Endothelial cell of umbilical vein (primary cell): ENCODE data around the gene TLR9. TPM values are rescaled to one million over a fixed set of nuclear protein-coding genes. Genes with fewer than 3 reads are reported as not detected.

ENCODE experiments used
- BruUV-seq: library from RNA; stranded (reverse); fragments of 400-500 nt; replicated peaks from 2 replicates; lab custom pipeline; 2021; lab: Mats Ljungman, UMichigan
- CTCF ChIA-PET: fragments of 300-600, 350-600 bp; sonication (Branson Sonifier 250); formaldehyde crosslinking; loops from one replicate; lab custom pipeline; 2021; ENCODE audit warnings: antibody characterized with exemption, inconsistent platforms; lab: Charles Lee
- POLR2A ChIA-PET: fragments of 300-600, 350-600 bp; sonication (Branson Sonifier 250); formaldehyde crosslinking; loops from one replicate; lab custom pipeline; 2021; ENCODE audit warnings: antibody characterized with exemption, inconsistent platforms; lab: Charles Lee
- DNase-seq: peaks from one replicate; pipeline ENCODE4 v3.0.0-alpha.2; 2011; ENCODE audit warnings: low read depth, low spot score
- FAIRE-seq: peaks from 2 replicates; lab custom pipeline; 2011; peaks lifted over from hg19 to GRCh38; lab: Jason Lieb, UNC
- H2AFZ ChIP-seq: 2 replicates; pipeline ENCODE4 v1.6.0; 2012; ENCODE audit warnings: low read depth, low read length, control low read depth, inconsistent platforms
- H3K27ac ChIP-seq: 2 replicates; pipeline ENCODE4 v1.5.1; 2011; ENCODE audit warnings: low read depth, mild to moderate bottlenecking, control low read depth, low read length, moderate library complexity; ENCODE audit not compliant: insufficient read depth
- H3K27me3 ChIP-seq, 2 experiments: 2 replicates each; pipeline versions ENCODE4 v1.6.0 to v1.6.1; 2011; ENCODE audit warnings: low read length in 2 of 2, mixed read lengths in 1 of 2; ENCODE audit not compliant: control insufficient read depth in 2 of 2, insufficient read depth in 2 of 2
- H3K36me3 ChIP-seq, 2 experiments: 2 replicates in 1 of 2; 3 replicates in 1 of 2; pipeline ENCODE4 v1.5.1; 2011; ENCODE audit warnings: low read length in 2 of 2, mild to moderate bottlenecking in 1 of 2, moderate library complexity in 1 of 2; ENCODE audit not compliant: control insufficient read depth in 2 of 2, insufficient read depth in 2 of 2; ENCODE audit errors: extremely low read depth in 1 of 2
- H3K4me1 ChIP-seq: 3 replicates; pipeline ENCODE4 v1.5.1; 2011; ENCODE audit warnings: mild to moderate bottlenecking, low read length; ENCODE audit not compliant: control insufficient read depth, insufficient read depth; ENCODE audit errors: extremely low read depth
- H3K4me2 ChIP-seq: 2 replicates; pipeline ENCODE4 v1.6.1; 2011; ENCODE audit warnings: low read length, control low read depth, mixed read lengths; ENCODE audit not compliant: insufficient read depth
- H3K4me3 ChIP-seq, 3 experiments: fragments of 200-600 bp in 1 of 3; sonication (generic), shearing (Covaris generic) in 1 of 3; replicated peaks in 1 of 3; 2 replicates each; pipeline ENCODE4 v1.5.1; 2011 to 2016; ENCODE audit warnings: control low read depth in 3 of 3, low read length in 3 of 3, mild to moderate bottlenecking in 2 of 3, inconsistent platforms in 1 of 3, low read depth in 1 of 3, moderate library complexity in 1 of 3; ENCODE audit not compliant: insufficient read depth in 1 of 3
- H3K79me2 ChIP-seq: 2 replicates; pipeline ENCODE4 v1.6.0; 2012; ENCODE audit warnings: low read length, inconsistent platforms; ENCODE audit not compliant: control insufficient read depth, insufficient read depth
- H3K9ac ChIP-seq: replicated peaks from 2 replicates; pipeline ENCODE3; 2011; ENCODE audit warnings: low read length, control low read depth; ENCODE audit not compliant: insufficient read depth; ENCODE audit errors: extremely low read depth
- H3K9me1 ChIP-seq: replicated peaks from 3 replicates; pipeline ENCODE4 v1.6.0; 2011; ENCODE audit warnings: mild to moderate bottlenecking, low read length; ENCODE audit not compliant: control insufficient read depth, insufficient read depth; ENCODE audit errors: extremely low read depth
- H3K9me3 ChIP-seq: replicated peaks from 2 replicates; pipeline ENCODE4 v1.5.1; 2012; ENCODE audit warnings: low read length, inconsistent platforms; ENCODE audit not compliant: control insufficient read depth, insufficient read depth
- H4K20me1 ChIP-seq: replicated peaks from 2 replicates; pipeline ENCODE3; 2011; ENCODE audit warnings: mild to moderate bottlenecking, low read length; ENCODE audit not compliant: control insufficient read depth, insufficient read depth; ENCODE audit errors: extremely low read depth
- FOS ChIP-seq: IDR thresholded peaks from 2 replicates; pipeline ENCODE4 v1.6.1; 2011; ENCODE audit warnings: mild to moderate bottlenecking, low read length, moderate library complexity, borderline replicate concordance; ENCODE audit not compliant: insufficient read depth
- GATA2 ChIP-seq: IDR thresholded peaks from 2 replicates; pipeline ENCODE4 v1.7.0; 2011; ENCODE audit warnings: low read depth, mild to moderate bottlenecking, moderate library complexity, mixed read lengths, low read length; ENCODE audit not compliant: insufficient read length, insufficient read depth
- JUN ChIP-seq: IDR thresholded peaks from 2 replicates; pipeline ENCODE4 v1.6.1; 2011; ENCODE audit warnings: borderline replicate concordance, low read depth; ENCODE audit not compliant: insufficient read length, insufficient read depth
- MYC ChIP-seq: IDR thresholded peaks from one replicate; pipeline ENCODE4 v1.6.1; 2011; ENCODE audit warnings: mild to moderate bottlenecking, low read depth, low read length
- POLR2A ChIP-seq: IDR thresholded peaks from 2 replicates; pipeline ENCODE4 v1.6.1; 2012; ENCODE audit warnings: low read depth, mild to moderate bottlenecking, control low read depth, low read length
- POLR2AphosphoS5 ChIP-seq: IDR thresholded peaks from 2 replicates; pipeline ENCODE4 v1.6.1; 2012; ENCODE audit warnings: low read depth, mild to moderate bottlenecking, control low read depth, low read length, moderate library complexity; ENCODE audit not compliant: insufficient read depth
- dilution Hi-C: fragments of 300-500 bp; cut with MboI; formaldehyde crosslinking; loops from one replicate; pipeline ENCODE4 v1.15.0; 2019; ENCODE audit warnings: low sequenced_read_pairs; ENCODE audit not compliant: extremely low pct_ligation_motif_present
- intact Hi-C: fragments of 100-400 bp; cut with micrococcal nuclease; formaldehyde crosslinking; loops from one replicate; pipeline ENCODE4 v1.10.0; 2022
- polyA plus RNA-seq, 4 experiments: library from polyadenylated mRNA; depleted of rRNA in 3 of 4; stranded (reverse) in 3 of 4; unstranded in 1 of 4; fragments of >200 nt; gene quantifications; 2 replicates each; pipeline versions ENCODE4 v1.2.1 to v1.2.3, GENCODE V29; 2011 to 2012; ENCODE audit warnings: missing spikeins in 1 of 4
- total RNA-seq: library from RNA; stranded (reverse); gene quantifications from 2 replicates; pipeline ENCODE4 v1.2.3, GENCODE V29; 2021

Gene TLR9
- total and polyA plus RNA-seq, 2 donors (not counting 3 experiments of a cell fraction or from before 2014, with no cell fraction given), result not detected

- dilution Hi-C loops, result no loop called here
- H3K9me1 ChIP-seq, result no peaks in the 10 kb centered on the region
- no peak for FAIRE-seq
These were observed 20.9 kb downstream of the TLR9 start for GRCh38 chr3:52204337-52205073.

GRCh38 chr3:52203701-52204100 is 21.7 kb downstream of the TLR9 start:
- DNase-seq (no peak), FAIRE-seq (no peak)
- H4K20me1 ChIP-seq, result no peaks in the 10 kb centered on the region
- H3K4me2 ChIP-seq, result no peak overlapping the region
- H3K79me2 ChIP-seq, result peaks cover 8% of the 10 kb centered on the region
- H3K9me3 ChIP-seq, result no peaks in the 10 kb centered on the region
- no peak overlapping the region for H3K27ac ChIP-seq
- intact Hi-C loops, result no loop called here
- CTCF ChIA-PET, result interaction anchor here (1.1 to 1.7 kb wide), 2 partner anchors 17 to 202 kb away, joined by 4 to 5 read pairs; no protein-coding TSS in a partner anchor
- dilution Hi-C loops, result no loop called here
- BruUV-seq, result no TSS peak
- POLR2A ChIA-PET, result no interaction called here
- no peak overlapping the region for H2AFZ ChIP-seq
- no peak overlapping the region for H3K9ac ChIP-seq
- H3K27me3 ChIP-seq, result no peaks in the 10 kb centered on the region
- H3K4me3 ChIP-seq, result no peak overlapping the region
- peaks cover 36 to 46% of the 10 kb centered on the region in 2 experiments for H3K36me3 ChIP-seq
- H3K4me1 ChIP-seq, result peaks cover 9% of the 10 kb centered on the region
- TF ChIP-seq POLR2A, result no peak
- TF ChIP-seq FOS, result no peak
- H3K9me1 ChIP-seq, result no peaks in the 10 kb centered on the region

More at GRCh38 chr3:52204337-52205073, 20.9 kb downstream of the TLR9 start:
- Histone ChIP-seq H3K79me2 (peaks cover under 1% of the 10 kb centered on the region), H3K4me2 (no peak overlapping the region), H3K27me3 (no peaks in the 10 kb centered on the region), H3K27ac (no peak overlapping the region), H3K9ac (no peak overlapping the region), H3K9me3 (no peaks in the 10 kb centered on the region), H3K4me3 (no peak overlapping the region), H2AFZ (no peak overlapping the region), H3K36me3 (peaks cover 42 to 46% of the 10 kb centered on the region in 2 experiments), H4K20me1 (no peaks in the 10 kb centered on the region), H3K4me1 (peaks cover under 1% of the 10 kb centered on the region)
- intact Hi-C loops, result no loop called here
- no peak for TF ChIP-seq MYC
- no peak for TF ChIP-seq GATA2
- no peak for TF ChIP-seq JUN
- no peak for TF ChIP-seq POLR2A
- no peak for TF ChIP-seq POLR2AphosphoS5
- BruUV-seq, result no TSS peak
- CTCF ChIA-PET, result interaction anchor here (1.0 to 1.7 kb wide), 2 partner anchors 16 to 18 kb away, joined by 3 to 5 read pairs; no protein-coding TSS in a partner anchor
- no peak for DNase-seq
- POLR2A ChIA-PET, result no interaction called here
